ENCODE measurements around the gene PHF13.
"Not testable (repeated sequence)": the region's sequence is repeated elsewhere in the genome, so short reads cannot be mapped to it uniquely, and the experiment has no call there.

Gene PHF13

GRCh38 chr1:6662468-6662867, 48.9 kb downstream of the PHF13 start:
- H3K36me3 ChIP-seq (ENCODE audit: insufficient read depth, low read length) = peaks cover 22% of the 10 kb centered on the region
- H3K4me1 ChIP-seq (ENCODE audit: insufficient read depth, low read length); H3K27me3 ChIP-seq (ENCODE audit: control insufficient read depth in 1 of 2, insufficient read depth in 2 of 2, low read length in 2 of 2); H3K27ac ChIP-seq (ENCODE audit: low read depth, low read length); H3K9ac ChIP-seq (ENCODE audit: low read length); H3K9me3 ChIP-seq (ENCODE audit: low read length); H3K4me3 ChIP-seq (ENCODE audit: low read depth in 1 of 2, low read length in 2 of 2): not testable (repeated sequence)

GRCh38 chr1:6666696-6667095, 53.2 kb downstream of the PHF13 start:
- Histone ChIP-seq H3K36me3 (ENCODE audit: insufficient read depth, low read length) (peaks cover 24% of the 10 kb centered on the region), H3K9me3 (ENCODE audit: low read length) (no peaks in the 10 kb centered on the region), H3K27me3 (ENCODE audit: control insufficient read depth in 1 of 2, insufficient read depth in 2 of 2, low read length in 2 of 2) (no peaks in the 10 kb centered on the region), H3K4me3 (ENCODE audit: low read depth in 1 of 2, low read length in 2 of 2) (no peak overlapping the region), H3K9ac (ENCODE audit: low read length) (no peak overlapping the region), H3K27ac (ENCODE audit: low read depth, low read length) (no peak overlapping the region), H3K4me1 (ENCODE audit: insufficient read depth, low read length) (no peaks in the 10 kb centered on the region)

GRCh38 chr1:6667139-6667538, 53.6 kb downstream of the PHF13 start:
- Histone ChIP-seq H3K4me3 (ENCODE audit: low read depth in 1 of 2, low read length in 2 of 2) (no peak overlapping the region), H3K36me3 (ENCODE audit: insufficient read depth, low read length) (peaks cover 24% of the 10 kb centered on the region), H3K27me3 (ENCODE audit: control insufficient read depth in 1 of 2, insufficient read depth in 2 of 2, low read length in 2 of 2) (no peaks in the 10 kb centered on the region), H3K4me1 (ENCODE audit: insufficient read depth, low read length) (no peaks in the 10 kb centered on the region), H3K27ac (ENCODE audit: low read depth, low read length) (no peak overlapping the region), H3K9me3 (ENCODE audit: low read length) (no peaks in the 10 kb centered on the region), H3K9ac (ENCODE audit: low read length) (no peak overlapping the region)

GRCh38 chr1:6668503-6668902, 55.0 kb downstream of the PHF13 start:
- no peaks in the 10 kb centered on the region for H3K27me3 ChIP-seq (ENCODE audit: control insufficient read depth in 1 of 2, insufficient read depth in 2 of 2, low read length in 2 of 2)
- H3K27ac ChIP-seq (ENCODE audit: low read depth, low read length) = no peak overlapping the region
- H3K4me3 ChIP-seq (ENCODE audit: low read depth in 1 of 2, low read length in 2 of 2) = no peak overlapping the region
- peaks cover 24% of the 10 kb centered on the region for H3K36me3 ChIP-seq (ENCODE audit: insufficient read depth, low read length)
- H3K9ac ChIP-seq (ENCODE audit: low read length) = no peak overlapping the region
- H3K4me1 ChIP-seq (ENCODE audit: insufficient read depth, low read length) = no peaks in the 10 kb centered on the region
- no peaks in the 10 kb centered on the region for H3K9me3 ChIP-seq (ENCODE audit: low read length)

- no peaks in the 10 kb centered on the region for H3K9me3 ChIP-seq (ENCODE audit: low read length)
- H3K27ac ChIP-seq (ENCODE audit: low read depth, low read length) = no peak overlapping the region
- no peaks in the 10 kb centered on the region for H3K4me1 ChIP-seq (ENCODE audit: insufficient read depth, low read length)
- no peaks in the 10 kb centered on the region for H3K27me3 ChIP-seq (ENCODE audit: control insufficient read depth in 1 of 2, insufficient read depth in 2 of 2, low read length in 2 of 2)
- H3K4me3 ChIP-seq (ENCODE audit: low read depth in 1 of 2, low read length in 2 of 2) = no peak overlapping the region
- peaks cover 17% of the 10 kb centered on the region for H3K36me3 ChIP-seq (ENCODE audit: insufficient read depth, low read length)
- H3K9ac ChIP-seq (ENCODE audit: low read length) = no peak overlapping the region
These were observed 59.0 kb downstream of the PHF13 start for GRCh38 chr1:6672558-6672957.

Measured in muscle layer of colon (tissue), 2 donors.